IMR-90 (cell line): ENCODE measurements around the gene ZNF236. TPM values are rescaled to one million over a fixed set of nuclear protein-coding genes. Genes with fewer than 3 reads are reported as not detected.

Experiments
- ATAC-seq: fragments of 200-7000 bp; cut with Tn5 transposase; 2 replicates; pipeline ENCODE4 v1.9.1; 2020; ENCODE audit warnings: low read depth, mild to moderate bottlenecking, moderate library complexity
- BruUV-seq: library from RNA; stranded (reverse); fragments of 400-500 nt; replicated peaks from 2 replicates; lab custom pipeline; 2021; lab: Mats Ljungman, UMichigan
- CTCF ChIA-PET: fragments of 300-600 bp; formaldehyde crosslinking; extraction: SDS; loops from one replicate; lab custom pipeline; 2021; ENCODE audit warnings: antibody characterized with exemption; lab: Yijun Ruan, JAX
- POLR2A ChIA-PET: fragments of 300-600 bp; sonication (Branson Sonifier 250); formaldehyde crosslinking; loops from one replicate; lab custom pipeline; 2022; ENCODE audit warnings: antibody characterized with exemption; ENCODE audit not compliant: unreplicated experiment; lab: Charles Lee
- DNase-seq: peaks from one replicate; pipeline ENCODE4 v3.0.0; 2013
- H2AFZ ChIP-seq: replicated peaks from 2 replicates; pipeline ENCODE3; 2013; ENCODE audit warnings: low read length, mild to moderate bottlenecking; ENCODE audit not compliant: poor library complexity
- H2AK5ac ChIP-seq: 2 replicates; pipeline ENCODE4 v1.6.1; 2013; ENCODE audit warnings: low read depth, low read length, inconsistent platforms
- H2AK9ac ChIP-seq: replicated peaks from 2 replicates; pipeline ENCODE3; 2013; ENCODE audit warnings: mild to moderate bottlenecking, low read depth, low read length, moderate library complexity; ENCODE audit not compliant: poor library complexity
- H2BK120ac ChIP-seq: 2 replicates; pipeline ENCODE4 v1.6.1; 2013; ENCODE audit warnings: low read depth, low read length, inconsistent platforms
- H2BK15ac ChIP-seq: 3 replicates; pipeline ENCODE4 v1.6.1; 2013; ENCODE audit warnings: low read depth, low read length, inconsistent platforms
- H2BK20ac ChIP-seq: 2 replicates; pipeline ENCODE4 v1.6.1; 2013; ENCODE audit warnings: low read depth, mild to moderate bottlenecking, inconsistent platforms, low read length, moderate library complexity
- H2BK5ac ChIP-seq: 2 replicates; pipeline ENCODE4 v1.6.1; 2013; ENCODE audit warnings: mild to moderate bottlenecking, low read depth, low read length, inconsistent platforms; ENCODE audit not compliant: poor library complexity, severe bottlenecking
- H3K14ac ChIP-seq: replicated peaks from 2 replicates; pipeline ENCODE4 v1.6.1; 2013; ENCODE audit warnings: low read depth, low read length, inconsistent platforms
- H3K18ac ChIP-seq: 2 replicates; pipeline ENCODE4 v1.6.1; 2013; ENCODE audit warnings: low read depth, low read length, control low read depth
- H3K23ac ChIP-seq: 2 replicates; pipeline ENCODE4 v1.6.1; 2013; ENCODE audit warnings: low read depth, low read length, inconsistent platforms
- H3K27ac ChIP-seq: 2 replicates; pipeline ENCODE4 v1.5.1; 2013; ENCODE audit warnings: mild to moderate bottlenecking, control low read depth, low read length; ENCODE audit not compliant: insufficient read depth
- H3K27me3 ChIP-seq: 2 replicates; pipeline ENCODE4 v1.6.1; 2013; ENCODE audit warnings: low read length; ENCODE audit not compliant: control insufficient read depth, insufficient read depth
- H3K36me3 ChIP-seq: 2 replicates; pipeline ENCODE4 v1.6.1; 2013; ENCODE audit warnings: low read length, mixed read lengths; ENCODE audit not compliant: control insufficient read depth, insufficient read depth
- H3K4ac ChIP-seq: 2 replicates; pipeline ENCODE4 v1.6.1; 2013; ENCODE audit warnings: low read depth, low read length, inconsistent platforms
- H3K4me1 ChIP-seq: 2 replicates; pipeline ENCODE4 v1.6.1; 2013; ENCODE audit warnings: low read length, mixed read lengths; ENCODE audit not compliant: control insufficient read depth, insufficient read depth
- H3K4me2 ChIP-seq: 2 replicates; pipeline ENCODE4 v1.6.1; 2013; ENCODE audit warnings: low read depth, mild to moderate bottlenecking, control low read depth, low read length, moderate library complexity
- H3K4me3 ChIP-seq: 2 replicates; pipeline ENCODE4 v1.5.1; 2013; ENCODE audit warnings: low read depth, mild to moderate bottlenecking, control low read depth, low read length, moderate library complexity; ENCODE audit not compliant: insufficient read depth
- H3K56ac ChIP-seq: 2 replicates; pipeline ENCODE4 v1.6.1; 2013; ENCODE audit warnings: low read length, inconsistent platforms; ENCODE audit not compliant: insufficient read depth; ENCODE audit errors: extremely low read depth
- H3K79me1 ChIP-seq, 2 experiments: 2 replicates each; pipeline ENCODE4 v1.6.1; 2013; ENCODE audit warnings: low read length in 2 of 2, inconsistent platforms in 1 of 2, low read depth in 1 of 2
- H3K9ac ChIP-seq: 2 replicates; pipeline ENCODE4 v1.6.1; 2013; ENCODE audit warnings: low read depth, low read length, control low read depth
- H3K9me1 ChIP-seq: 2 replicates; pipeline ENCODE4 v1.6.1; 2013; ENCODE audit warnings: low read length, inconsistent platforms; ENCODE audit not compliant: insufficient read depth
- H3K9me3 ChIP-seq: 2 replicates; pipeline ENCODE4 v1.6.1; 2013; ENCODE audit warnings: low read length; ENCODE audit not compliant: control insufficient read depth, insufficient read depth
- H4K20me1 ChIP-seq: 2 replicates; pipeline ENCODE4 v1.6.1; 2013; ENCODE audit warnings: low read length, inconsistent platforms; ENCODE audit not compliant: insufficient read depth
- H4K5ac ChIP-seq: 2 replicates; pipeline ENCODE4 v1.6.1; 2013; ENCODE audit warnings: mild to moderate bottlenecking, low read depth, low read length, control low read depth
- H4K8ac ChIP-seq, 2 experiments: 2 replicates each; pipeline ENCODE4 v1.6.1; 2013; ENCODE audit warnings: low read depth in 2 of 2, low read length in 2 of 2, control low read depth in 1 of 2, inconsistent platforms in 1 of 2
- H4K91ac ChIP-seq: 2 replicates; pipeline ENCODE4 v1.6.1; 2013; ENCODE audit warnings: low read depth, low read length, inconsistent platforms; ENCODE audit not compliant: insufficient read depth
- BHLHE40 ChIP-seq: fragments of 150-350 bp; IDR thresholded peaks from 2 replicates; pipeline ENCODE4 v1.6.1; 2016; ENCODE audit warnings: mild to moderate bottlenecking, low read depth, low read length
- CEBPB ChIP-seq: IDR thresholded peaks from 2 replicates; pipeline ENCODE4 v1.6.1; 2012; ENCODE audit warnings: low read depth, low read length, improper control_type of control experiment
- CHD1 ChIP-seq: IDR thresholded peaks from 2 replicates; pipeline ENCODE4 v1.6.1; 2012; ENCODE audit warnings: low read depth, low read length, improper control_type of control experiment
- MAFK ChIP-seq: IDR thresholded peaks from 2 replicates; pipeline ENCODE4 v1.6.1; 2012; ENCODE audit warnings: low read depth, low read length, improper control_type of control experiment
- MXI1 ChIP-seq: IDR thresholded peaks from 2 replicates; pipeline ENCODE4 v1.6.1; 2012; ENCODE audit warnings: low read depth, mild to moderate bottlenecking, low read length, moderate library complexity, borderline replicate concordance
- NFE2L2 ChIP-seq: fragments of 150-350 bp; IDR thresholded peaks from 2 replicates; pipeline ENCODE4 v1.6.1; 2016; ENCODE audit warnings: low read depth, mild to moderate bottlenecking, low read length
- POLR2A ChIP-seq: IDR thresholded peaks from 2 replicates; pipeline ENCODE4 v1.6.1; 2012; ENCODE audit warnings: mild to moderate bottlenecking, low read depth, low read length
- RCOR1 ChIP-seq: IDR thresholded peaks from 2 replicates; pipeline ENCODE4 v1.6.1; 2012; ENCODE audit warnings: mild to moderate bottlenecking, low read length, improper control_type of control experiment; ENCODE audit not compliant: insufficient replicate concordance
- USF2 ChIP-seq: fragments of 150-350 bp; IDR thresholded peaks from 2 replicates; pipeline ENCODE4 v1.6.1; 2017; ENCODE audit warnings: mild to moderate bottlenecking, antibody characterized with exemption, low read length, low read depth
- dilution Hi-C: fragments of 300-500 bp; cut with HindIII; formaldehyde crosslinking; loops from one replicate; pipeline ENCODE4 v1.14.3; 2018; ENCODE audit warnings: low sequenced_read_pairs; ENCODE audit not compliant: unreplicated experiment
- in situ Hi-C: fragments of 300-500 bp; cut with MboI; formaldehyde crosslinking; loops from 3 replicates; pipeline ENCODE4 v1.14.3; 2019; ENCODE audit warnings: low sequenced_read_pairs, inconsistent platforms, mixed read lengths
- intact Hi-C: fragments of 100-400 bp; cut with micrococcal nuclease; formaldehyde crosslinking; loops from 2 replicates; pipeline ENCODE4 v1.10.0; 2022
- polyA plus RNA-seq, 3 experiments: library from polyadenylated mRNA; depleted of rRNA; stranded (reverse); fragments of >200 nt; gene quantifications; 2 replicates each; pipeline ENCODE4 v1.2.3, GENCODE V29; 2012; ENCODE audit warnings: low replicate concordance in 1 of 3
- total RNA-seq: library from RNA; depleted of rRNA; stranded (reverse); fragments of >200 nt; gene quantifications from 2 replicates; pipeline ENCODE4 v1.2.3, GENCODE V29; 2012
- TF ChIP-seq, protein P1 (sequence below): conservative IDR thresholded peaks from 2 replicates; pipeline ENCODE4 v1.5.1; 2012; ENCODE audit warnings: mild to moderate bottlenecking, low read depth, low read length, improper control_type of control experiment

Gene ZNF236
- total and polyA plus RNA-seq, 2 of the 4 experiments (the other 2 are of a cell fraction) = 3.6 to 9.7 TPM

DNA sequence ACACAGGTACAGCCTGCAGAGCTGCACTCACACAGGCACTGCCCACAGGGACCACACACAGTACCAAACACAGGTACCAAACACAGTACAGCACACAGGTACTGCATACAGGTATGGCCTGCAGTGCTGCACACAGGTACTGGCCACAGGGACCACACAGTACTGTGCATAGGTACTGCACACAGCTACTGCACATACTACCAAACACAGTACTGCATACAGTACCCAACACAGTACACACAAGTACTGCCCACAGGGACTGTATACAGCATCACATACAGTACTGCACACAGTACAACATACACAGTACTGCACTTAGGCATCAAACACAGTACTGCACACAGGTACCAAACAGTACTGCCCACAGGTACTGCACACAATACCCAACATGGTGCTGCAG, 74.3 kb downstream of the ZNF236 start:
- H3K9ac ChIP-seq = no peak overlapping the region
- no peak overlapping the region for H3K56ac ChIP-seq
- no peak overlapping the region for H2BK5ac ChIP-seq
- H3K23ac ChIP-seq = no peak overlapping the region
- H3K36me3 ChIP-seq = peaks cover 40% of the 10 kb centered on the region
- TF ChIP-seq USF2 = no peak
- no peak for TF ChIP-seq MAFK
- TF ChIP-seq BHLHE40 = no peak
- no peak for TF ChIP-seq NFE2L2
- TF ChIP-seq, protein P1, sequence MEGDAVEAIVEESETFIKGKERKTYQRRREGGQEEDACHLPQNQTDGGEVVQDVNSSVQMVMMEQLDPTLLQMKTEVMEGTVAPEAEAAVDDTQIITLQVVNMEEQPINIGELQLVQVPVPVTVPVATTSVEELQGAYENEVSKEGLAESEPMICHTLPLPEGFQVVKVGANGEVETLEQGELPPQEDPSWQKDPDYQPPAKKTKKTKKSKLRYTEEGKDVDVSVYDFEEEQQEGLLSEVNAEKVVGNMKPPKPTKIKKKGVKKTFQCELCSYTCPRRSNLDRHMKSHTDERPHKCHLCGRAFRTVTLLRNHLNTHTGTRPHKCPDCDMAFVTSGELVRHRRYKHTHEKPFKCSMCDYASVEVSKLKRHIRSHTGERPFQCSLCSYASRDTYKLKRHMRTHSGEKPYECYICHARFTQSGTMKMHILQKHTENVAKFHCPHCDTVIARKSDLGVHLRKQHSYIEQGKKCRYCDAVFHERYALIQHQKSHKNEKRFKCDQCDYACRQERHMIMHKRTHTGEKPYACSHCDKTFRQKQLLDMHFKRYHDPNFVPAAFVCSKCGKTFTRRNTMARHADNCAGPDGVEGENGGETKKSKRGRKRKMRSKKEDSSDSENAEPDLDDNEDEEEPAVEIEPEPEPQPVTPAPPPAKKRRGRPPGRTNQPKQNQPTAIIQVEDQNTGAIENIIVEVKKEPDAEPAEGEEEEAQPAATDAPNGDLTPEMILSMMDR = no peak
- TF ChIP-seq RCOR1 = no peak
- no peak for TF ChIP-seq CHD1
- TF ChIP-seq CEBPB = no peak
- TF ChIP-seq MXI1 = no peak
- no peak for TF ChIP-seq POLR2A
- in situ Hi-C loops (no loop called here), dilution Hi-C loops (no loop called here), intact Hi-C loops (no loop called here)
- no peak overlapping the region for H2BK120ac ChIP-seq
- no peak overlapping the region for H3K14ac ChIP-seq
- no peak overlapping the region for H2AK9ac ChIP-seq
- DNase-seq (no peak), ATAC-seq (no peak)
- no peak overlapping the region for H3K4ac ChIP-seq
- no peak overlapping the region for H3K4me2 ChIP-seq
- H2AFZ ChIP-seq = no peak overlapping the region
- no peak overlapping the region for H3K27ac ChIP-seq
- POLR2A ChIA-PET = no interaction called here
- no peaks in the 10 kb centered on the region for H4K20me1 ChIP-seq
- no peak overlapping the region for H2AK5ac ChIP-seq
- no peak overlapping the region for H4K5ac ChIP-seq
- no peaks in the 10 kb centered on the region; a peak in 1 of 4 replicates for H3K79me1 ChIP-seq
- H3K9me1 ChIP-seq = 0 out of 2 replicates have a peak, but pooled peaks cover 6% of the 10 kb centered on the region
- H4K8ac ChIP-seq = no peak overlapping the region
- H4K91ac ChIP-seq = no peak overlapping the region
- H3K4me1 ChIP-seq = no peaks in the 10 kb centered on the region
- no peak overlapping the region for H2BK20ac ChIP-seq
- H2BK15ac ChIP-seq = no peak overlapping the region
- no TSS peak for BruUV-seq
- H3K9me3 ChIP-seq = no peaks in the 10 kb centered on the region
- no peaks in the 10 kb centered on the region for H3K27me3 ChIP-seq
- H3K4me3 ChIP-seq = no peak overlapping the region
- CTCF ChIA-PET = no interaction called here
- H3K18ac ChIP-seq = no peak overlapping the region
